CD4-positive, alpha-beta T cell treated with Interleukin-4 for 4 hours (primary cell): ENCODE results near the gene PXDC1.
"Not testable (repeated sequence)": the region's sequence is repeated elsewhere in the genome, so short reads cannot be mapped to it uniquely, and the experiment has no call there.

Experiments
- DNase-seq: peaks from one replicate; pipeline ENCODE4 v3.0.0-alpha.2; 2020

The PXDC1 gene

DNA sequence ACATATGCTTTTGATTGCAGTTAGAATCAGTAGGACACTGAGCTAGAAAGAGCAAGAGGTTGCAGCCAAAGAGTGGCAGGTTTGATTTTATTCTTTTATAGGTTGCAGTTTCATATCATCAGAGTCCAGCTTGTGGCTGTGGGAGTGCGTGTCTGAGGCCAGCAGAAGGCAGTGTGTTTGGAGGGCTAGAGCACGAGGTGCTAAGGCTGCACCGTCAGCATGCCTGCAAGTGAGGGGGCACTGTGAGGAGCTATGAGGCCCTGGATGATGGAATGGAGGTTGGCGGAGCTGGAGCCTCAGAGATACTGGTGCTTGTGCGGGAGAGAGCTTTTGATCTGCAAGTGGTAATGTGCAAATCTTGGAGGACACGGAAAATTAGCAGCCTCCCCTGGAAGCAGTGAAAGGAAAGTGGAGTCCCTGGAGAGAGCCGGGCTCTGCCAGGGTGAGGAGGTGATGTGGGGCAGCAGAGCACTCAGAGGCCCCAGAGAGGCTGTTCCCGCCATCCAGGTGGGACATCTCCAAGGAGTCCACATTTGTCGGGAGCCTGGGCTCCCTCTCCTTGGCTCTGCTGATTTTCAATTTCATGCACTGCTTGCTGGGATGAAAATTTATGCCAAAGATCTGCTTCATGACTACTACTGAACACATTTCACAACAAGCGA is 43.6 kb downstream of the PXDC1 start:
- no peak for DNase-seq

DNA sequence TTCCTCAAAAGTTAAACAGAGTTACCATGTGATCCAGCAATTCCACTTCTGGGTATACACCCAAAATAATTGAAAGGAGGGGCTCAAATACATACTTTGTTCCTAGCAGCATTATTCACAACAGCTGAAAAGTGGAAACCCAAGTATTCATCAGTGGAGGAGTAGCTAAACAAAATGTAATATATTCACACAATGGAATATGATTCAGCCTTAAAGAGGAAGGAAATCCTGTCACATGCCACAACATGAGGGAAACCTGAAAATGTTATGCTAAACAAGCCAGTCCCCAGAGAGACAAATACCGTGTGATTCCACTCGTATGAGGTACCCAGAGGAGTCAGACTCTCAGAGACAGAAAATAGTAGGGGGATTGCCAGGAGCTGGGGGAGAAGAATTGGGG is 44.5 kb downstream of the PXDC1 start:
- DNase-seq = no peak

- no peak for DNase-seq
Measured at GRCh38 chr6:3706547-3706946, 45.0 kb downstream of the PXDC1 start.

DNA sequence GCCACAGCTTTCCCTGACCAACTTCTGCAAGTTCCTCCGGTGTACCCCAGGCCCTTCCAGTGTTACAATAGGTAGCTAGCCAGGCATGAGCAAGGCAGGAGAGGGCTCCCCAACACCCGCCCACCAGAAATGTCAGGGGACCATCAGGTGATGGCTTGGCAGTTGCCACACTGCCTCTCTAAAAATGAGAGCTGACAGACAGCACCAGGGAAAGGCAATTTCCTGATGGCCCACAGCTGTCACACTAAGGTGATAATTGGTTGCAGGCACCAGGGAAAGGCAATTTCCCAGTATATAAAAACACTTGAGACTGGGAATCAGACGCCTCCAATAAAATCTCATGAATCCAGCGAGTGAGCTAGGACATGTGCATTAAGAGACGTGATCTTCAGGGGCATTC is 49.9 kb downstream of the PXDC1 start:
- no peak for DNase-seq

GRCh38 chr6:3699231-3699630 is 52.3 kb downstream of the PXDC1 start:
- DNase-seq = no peak

GRCh38 chr6:3698021-3698420 is 53.5 kb downstream of the PXDC1 start:
- DNase-seq = no peak

DNA sequence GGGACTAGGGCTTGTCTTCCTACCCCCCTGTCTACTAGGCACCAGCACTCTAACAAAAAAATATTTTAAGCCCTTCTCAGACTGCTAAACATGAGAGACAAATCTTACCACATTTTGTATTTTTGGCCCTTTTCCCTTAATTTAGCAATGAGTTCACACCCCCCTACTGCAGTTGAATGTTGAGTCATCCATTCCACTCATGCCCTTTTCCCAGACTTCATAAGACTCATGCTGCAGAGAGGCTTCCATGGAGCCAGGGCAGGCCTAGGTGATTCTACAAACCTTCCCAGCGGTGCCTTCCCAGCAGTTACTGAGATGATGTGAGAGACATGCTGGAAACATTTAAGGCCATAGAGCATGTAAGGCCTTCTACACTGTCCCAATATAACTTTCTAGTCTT is 53.9 kb downstream of the PXDC1 start:
- DNase-seq = no peak

DNA sequence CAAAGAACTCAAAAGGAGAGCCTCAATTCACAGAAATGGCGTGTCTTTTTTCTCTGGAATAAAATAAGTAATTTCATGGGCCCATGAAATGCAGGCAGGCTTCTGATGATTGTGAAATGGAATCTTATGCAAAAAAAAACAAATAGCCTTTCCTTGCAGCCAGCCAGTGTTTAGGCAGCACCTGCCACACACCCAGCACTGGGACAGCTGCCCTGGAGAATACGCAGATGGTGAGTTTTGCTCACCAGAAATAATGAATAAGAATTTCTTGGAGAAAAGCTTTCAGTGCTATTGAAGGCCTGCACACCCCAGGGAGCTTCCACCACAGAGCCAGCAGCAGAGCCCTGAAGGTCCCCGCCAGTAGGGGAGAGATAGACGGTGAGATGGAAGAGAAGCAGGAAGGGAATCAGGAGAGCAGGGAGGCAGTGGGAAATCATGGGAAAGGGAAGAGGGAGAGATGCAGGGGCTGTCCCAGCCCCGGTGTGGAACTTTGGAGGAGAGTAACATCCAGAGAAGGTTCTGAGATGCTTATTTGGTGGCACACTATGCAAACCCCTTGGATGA is 54.9 kb downstream of the PXDC1 start:
- no peak for DNase-seq

GRCh38 chr6:3695065-3695817 is 56.3 kb downstream of the PXDC1 start:
- DNase-seq = no peak

- DNase-seq = no peak
Measured at GRCh38 chr6:3693831-3694230, 57.7 kb downstream of the PXDC1 start.

- no peak for DNase-seq
Measured at GRCh38 chr6:3690506-3690905, 61.0 kb downstream of the PXDC1 start.

DNA sequence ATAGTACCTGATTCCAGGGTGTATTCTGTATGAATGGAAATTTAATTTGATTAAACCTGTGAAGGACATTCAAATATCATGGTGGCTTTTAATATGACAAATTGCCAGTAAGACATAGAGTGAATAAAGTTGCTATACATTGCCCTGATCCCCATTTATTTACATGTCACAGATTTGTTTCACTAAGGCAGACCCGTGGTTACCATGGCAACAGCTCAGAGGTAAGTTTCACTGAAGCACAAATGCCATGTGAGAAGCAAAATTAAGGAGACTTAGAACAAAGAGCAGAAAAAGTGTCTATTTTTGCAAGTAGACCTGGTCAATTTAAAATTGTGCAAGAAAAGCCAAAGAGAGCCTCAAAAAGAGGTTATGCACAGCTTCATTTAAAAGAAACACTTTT is 63.7 kb downstream of the PXDC1 start:
- no peak for DNase-seq

DNA sequence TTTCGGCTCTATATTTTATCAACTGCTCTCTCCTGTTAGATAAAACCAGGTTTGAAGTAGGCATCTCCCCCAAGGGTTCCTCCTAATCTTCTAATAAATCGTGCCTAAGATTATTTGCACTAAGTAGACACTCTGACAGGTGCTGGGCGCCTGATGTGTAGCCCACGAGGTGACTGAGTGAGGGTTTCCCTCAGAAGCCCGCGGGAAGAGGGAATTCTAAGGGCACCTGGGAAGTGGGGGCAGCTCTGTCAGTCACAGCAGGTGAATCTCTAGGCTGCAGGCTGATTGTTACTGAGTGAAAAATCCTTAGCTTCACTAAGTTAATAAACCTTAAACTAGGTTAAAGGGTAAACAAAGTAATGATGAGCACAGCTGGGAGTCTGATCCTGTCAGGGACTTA is 68.2 kb downstream of the PXDC1 start:
- no peak for DNase-seq

- no peak for DNase-seq
Measured at GRCh38 chr6:3678946-3679345, 72.6 kb downstream of the PXDC1 start.

DNA sequence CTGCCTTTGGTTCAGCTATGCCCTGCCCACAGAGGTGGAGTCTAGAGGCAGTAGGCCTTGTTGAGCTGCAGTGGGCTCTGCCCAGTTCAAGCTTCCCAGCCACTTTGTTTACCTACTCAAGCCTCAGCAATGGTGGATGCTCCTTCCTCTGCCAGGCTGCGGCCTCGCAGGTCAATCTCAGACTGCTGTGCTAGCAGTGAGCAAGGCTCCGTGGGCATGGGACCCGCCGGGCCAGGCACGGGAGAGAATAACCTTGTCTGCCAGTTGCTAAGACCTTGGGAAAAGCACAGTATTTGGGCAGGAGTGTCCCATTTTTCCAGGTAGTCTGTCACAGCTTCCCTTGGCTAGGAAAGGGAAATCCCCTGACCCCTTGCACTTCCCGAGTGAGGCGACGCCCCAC is 73.8 kb downstream of the PXDC1 start:
- not testable (repeated sequence) for DNase-seq

GRCh38 chr6:3677351-3677750 is 74.2 kb downstream of the PXDC1 start:
- not testable (repeated sequence) for DNase-seq
